Activated CD4-positive, alpha-beta T cell treated with anti-CD3 and anti-CD28 coated beads, Interleukin-2, amount 50 U/mL, for 24 hours (primary cell): ENCODE measurements around the gene GRID2.

ENCODE experiments used
- DNase-seq, 2 donors: peaks; one replicate each; pipeline ENCODE4 v3.0.0-alpha.2; 2020; ENCODE audit warnings: low read depth in 1 of 2, low spot score in 1 of 2

The GRID2 gene

DNA sequence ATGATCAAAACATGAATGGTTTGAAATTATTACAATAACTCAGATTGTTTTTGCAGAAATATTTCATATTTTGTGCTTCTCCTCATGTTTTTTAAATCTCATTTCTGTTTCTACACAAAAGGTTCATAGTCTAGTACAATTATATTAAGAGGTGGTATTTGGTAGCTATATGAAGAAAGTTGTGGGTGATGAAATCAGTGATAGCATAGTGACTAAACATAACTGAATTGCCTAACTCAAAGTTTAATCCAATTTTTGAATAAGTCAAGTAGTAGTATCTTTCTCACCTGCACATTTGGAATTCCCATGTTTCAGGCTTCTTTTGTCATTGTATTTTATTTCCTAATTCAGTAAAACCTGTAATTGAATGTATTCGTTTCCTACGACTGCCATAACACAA lies 648.7 kb downstream of the GRID2 start:
- DNase-seq: no peak

DNA sequence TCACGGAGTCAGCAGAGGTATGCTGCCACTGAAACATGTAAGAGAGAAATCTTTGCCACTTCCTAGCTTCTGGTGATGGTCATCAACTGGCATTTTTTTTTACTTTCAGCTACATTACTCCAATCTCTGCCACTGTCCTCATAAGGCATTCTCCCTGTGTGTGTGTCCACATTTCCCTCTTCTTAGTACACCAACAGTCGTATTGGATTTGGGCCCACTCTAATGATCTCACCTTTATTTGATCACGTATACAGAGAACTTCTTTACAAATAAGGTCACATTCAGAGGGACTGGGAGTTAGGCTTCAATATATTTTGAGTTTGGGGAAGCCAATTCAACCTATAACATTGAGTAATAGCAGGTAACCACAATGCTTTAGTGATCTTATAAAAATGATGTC lies 649.1 kb downstream of the GRID2 start:
- no peak for DNase-seq

DNA sequence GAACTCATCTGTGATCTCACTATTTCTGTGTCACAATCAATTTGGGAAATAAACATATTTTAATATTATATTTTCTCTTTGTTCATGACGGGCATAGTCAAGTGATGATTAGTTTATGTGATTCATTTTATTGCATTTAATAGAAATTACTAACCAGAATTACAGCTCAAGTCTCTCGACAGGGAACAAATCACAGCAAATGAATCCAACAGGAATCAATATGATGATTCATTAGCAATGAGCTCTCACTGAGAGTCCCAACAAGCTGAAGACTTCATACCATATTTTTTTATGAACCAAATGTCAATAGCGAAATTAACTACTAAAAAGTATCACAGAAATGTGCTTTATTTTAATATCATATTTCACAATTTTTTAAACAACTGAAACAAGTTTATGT lies 649.7 kb downstream of the GRID2 start:
- DNase-seq: no peak

GRCh38 chr4:92961881-92962280 lies 658.1 kb downstream of the GRID2 start:
- no peak for DNase-seq

- no peak for DNase-seq
These were observed 659.1 kb downstream of the GRID2 start for GRCh38 chr4:92962831-92963230.

DNA sequence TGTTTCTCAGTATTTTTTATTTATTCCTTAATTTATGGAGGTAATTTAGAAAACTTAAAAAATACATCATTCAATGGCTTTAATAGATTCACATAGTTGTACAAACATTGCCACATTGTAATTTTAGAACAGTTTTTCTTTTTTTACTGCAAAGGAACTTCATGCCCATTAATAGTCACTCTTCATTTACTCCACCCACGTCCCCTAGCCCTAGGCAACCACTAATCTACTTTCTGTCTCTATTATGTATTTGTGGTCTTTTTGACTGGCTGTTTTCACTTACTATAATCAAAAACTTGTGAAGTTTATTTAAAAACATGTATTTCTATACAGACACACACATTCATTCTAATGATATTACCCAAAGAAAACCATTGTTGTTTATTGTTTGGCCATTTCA lies 664.8 kb downstream of the GRID2 start:
- no peak for DNase-seq

- DNase-seq: no peak
These were observed 665.2 kb downstream of the GRID2 start for GRCh38 chr4:92968996-92969395.

- DNase-seq: no peak
These were observed 666.0 kb downstream of the GRID2 start for GRCh38 chr4:92969650-92970379.

DNA sequence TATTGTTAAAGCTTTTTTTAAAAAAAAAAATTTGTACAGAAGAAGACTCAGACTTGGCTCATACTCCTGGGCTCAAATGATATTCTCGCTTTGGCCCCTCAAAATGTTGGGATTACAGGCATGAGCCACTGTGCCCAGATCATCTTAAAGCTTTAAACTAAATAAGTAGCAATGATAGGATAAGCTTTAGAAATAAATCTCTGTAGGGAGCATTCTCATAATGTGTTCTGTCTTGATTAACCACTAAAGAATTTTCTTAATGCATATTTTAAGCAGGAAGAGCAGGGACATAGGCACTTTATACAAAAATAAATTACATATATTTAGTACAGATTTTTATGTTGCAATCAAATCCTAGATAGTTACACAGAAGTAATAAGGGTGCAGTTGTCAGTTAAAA lies 667.2 kb downstream of the GRID2 start:
- DNase-seq: no peak

DNA sequence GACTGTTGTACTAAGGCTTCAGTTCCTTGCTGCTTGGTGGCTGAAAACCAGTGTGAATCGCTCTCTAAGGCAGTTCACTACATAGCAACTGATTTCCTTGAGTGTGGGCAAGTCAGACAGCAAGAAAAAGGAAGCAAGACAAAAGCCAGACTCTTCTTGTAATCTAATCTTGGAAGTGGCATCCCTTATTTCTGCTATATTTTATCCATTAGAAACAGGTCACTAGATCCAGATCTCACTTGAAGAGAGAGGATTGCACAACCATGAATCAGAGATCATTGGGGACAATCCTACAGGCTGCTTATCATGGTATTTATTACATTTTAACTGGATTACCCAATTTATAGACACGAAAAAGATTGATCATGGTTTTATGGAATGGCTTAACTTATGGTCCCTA lies 684.5 kb downstream of the GRID2 start:
- no peak for DNase-seq

DNA sequence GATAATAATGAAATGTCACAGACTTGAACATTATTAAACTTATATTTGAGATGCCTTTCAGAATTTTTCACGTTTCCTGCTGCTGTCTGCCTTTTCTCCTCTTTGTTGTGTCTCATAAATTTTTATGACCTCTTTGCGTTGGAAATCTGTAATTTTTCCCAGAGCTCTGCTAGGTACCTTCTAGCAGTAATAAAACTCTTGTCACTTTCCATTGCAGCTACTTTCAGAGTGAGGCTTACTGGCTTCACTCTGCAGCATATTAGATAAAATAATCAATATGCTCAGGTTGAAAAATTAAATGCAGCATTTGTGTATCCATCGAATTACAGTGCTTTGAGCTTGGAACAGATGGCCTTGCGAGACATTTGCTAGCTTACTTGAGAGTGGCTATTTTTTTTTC lies 689.0 kb downstream of the GRID2 start:
- no peak for DNase-seq

DNA sequence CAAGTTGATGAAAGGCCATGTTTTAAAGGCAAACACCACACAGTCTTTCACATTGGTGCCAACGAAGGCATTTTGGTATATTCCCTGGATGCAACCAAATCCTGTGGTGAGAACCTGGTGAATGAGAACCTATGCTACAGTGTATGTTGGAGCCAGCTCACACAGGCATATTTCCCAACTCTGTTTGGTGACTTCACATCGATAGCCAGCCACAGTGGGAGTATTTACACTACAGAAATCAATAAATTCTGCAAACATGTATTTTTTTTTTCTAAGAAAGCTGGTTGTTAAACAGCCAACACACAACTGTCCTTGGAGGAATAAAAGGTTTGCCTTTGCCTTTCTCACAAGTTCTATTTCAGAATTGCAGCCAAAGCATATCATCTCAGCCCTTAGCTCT lies 691.0 kb downstream of the GRID2 start:
- no peak for DNase-seq

DNA sequence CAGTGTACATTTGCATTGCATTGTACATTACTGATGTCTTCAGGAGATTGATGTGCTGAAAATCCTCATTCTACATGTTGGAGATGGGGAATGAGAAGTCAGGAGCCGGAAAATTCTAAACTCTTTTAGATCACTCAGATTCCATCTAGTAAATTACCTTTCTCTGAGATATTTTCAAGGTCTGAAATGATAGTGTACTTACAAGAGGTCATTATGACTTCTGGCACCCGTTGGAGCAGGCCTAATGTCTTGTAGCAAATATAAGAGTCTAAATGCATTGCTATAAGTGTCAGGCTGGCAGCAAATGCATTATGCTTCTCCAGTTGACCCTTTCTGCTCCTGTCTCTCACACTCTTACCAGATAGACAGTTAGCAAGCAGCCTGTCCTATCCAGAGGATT lies 692.8 kb downstream of the GRID2 start:
- no peak for DNase-seq

GRCh38 chr4:93000910-93001309 lies 697.1 kb downstream of the GRID2 start:
- no peak for DNase-seq

DNA sequence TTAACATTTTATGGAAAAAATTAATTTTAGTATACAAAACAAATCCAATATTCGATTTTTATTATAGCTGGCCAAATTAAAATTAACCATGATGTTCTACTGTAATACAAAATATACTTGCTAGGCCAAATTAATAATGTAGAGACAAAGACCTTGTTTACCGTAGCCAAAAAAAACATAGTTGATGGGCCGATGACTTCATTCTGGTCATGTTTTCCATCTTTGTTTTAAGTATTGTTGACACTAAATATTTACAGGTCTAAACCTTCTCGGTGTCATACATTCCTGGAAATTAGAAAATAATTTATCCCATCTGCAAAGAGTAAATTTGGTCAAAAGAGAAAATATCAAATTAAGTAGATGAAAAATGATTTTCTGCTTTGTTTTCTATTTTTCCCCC lies 698.5 kb downstream of the GRID2 start:
- no peak for DNase-seq

DNA sequence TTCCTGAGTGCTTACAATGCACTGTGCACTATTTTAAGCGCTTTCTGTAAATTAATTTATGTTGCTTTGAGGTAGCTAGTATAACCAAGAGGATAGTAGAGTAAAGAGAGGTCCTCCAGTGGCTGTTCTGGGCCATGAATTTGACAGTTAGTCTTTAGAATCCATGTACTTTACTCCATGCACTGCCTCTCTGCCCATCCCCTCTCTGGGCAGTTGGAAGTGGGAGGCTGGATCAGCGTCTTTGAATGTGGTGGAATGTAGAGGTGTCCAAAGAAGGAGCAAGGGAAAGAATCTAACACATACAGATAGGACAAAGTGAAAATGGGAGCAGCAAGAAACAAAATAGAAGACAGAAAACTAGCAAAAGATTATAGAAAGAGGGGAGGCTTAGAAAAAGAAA lies 712.6 kb downstream of the GRID2 start:
- no peak for DNase-seq

DNA sequence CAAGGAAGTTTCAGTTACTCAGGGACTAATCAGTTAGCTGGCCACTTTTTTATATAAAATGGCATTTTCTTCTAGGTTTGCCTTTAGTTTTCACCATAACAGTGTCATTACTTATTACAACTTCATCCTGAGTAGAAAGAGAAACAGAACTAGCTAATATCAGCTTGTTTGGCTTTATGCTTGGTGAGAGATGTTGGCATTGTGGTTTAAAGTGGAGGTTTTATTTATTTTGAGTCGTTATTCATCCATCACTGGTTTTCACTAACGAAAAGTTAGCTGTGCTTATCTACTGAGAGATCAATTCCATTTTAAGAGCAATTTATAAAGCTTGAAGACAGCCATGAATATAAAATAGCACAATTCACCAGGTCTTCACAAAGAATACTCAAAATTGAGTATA lies 714.5 kb downstream of the GRID2 start:
- no peak for DNase-seq

GRCh38 chr4:93018806-93019205 lies 715.0 kb downstream of the GRID2 start:
- DNase-seq: no peak

GRCh38 chr4:93029769-93030168 lies 726.0 kb downstream of the GRID2 start:
- DNase-seq: no peak

DNA sequence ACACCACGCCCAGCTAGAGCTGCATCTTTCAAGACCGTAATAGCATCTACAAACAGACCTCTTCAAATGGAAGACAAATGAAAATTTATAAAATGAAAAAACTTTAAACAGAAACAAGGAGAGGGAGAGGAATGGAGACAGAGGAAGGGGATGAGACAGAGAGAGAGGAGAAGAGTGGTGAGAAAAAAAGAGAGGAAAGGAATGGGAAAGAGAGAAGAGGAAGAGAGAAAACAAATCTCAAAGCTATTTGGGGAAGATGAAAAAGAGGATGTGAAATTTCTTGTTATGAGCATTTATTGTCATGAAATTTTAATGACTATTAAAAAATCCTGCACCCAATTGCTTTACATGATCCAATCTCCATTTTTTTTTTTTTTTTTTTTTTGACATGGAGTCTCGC lies 726.9 kb downstream of the GRID2 start:
- no peak for DNase-seq

DNA sequence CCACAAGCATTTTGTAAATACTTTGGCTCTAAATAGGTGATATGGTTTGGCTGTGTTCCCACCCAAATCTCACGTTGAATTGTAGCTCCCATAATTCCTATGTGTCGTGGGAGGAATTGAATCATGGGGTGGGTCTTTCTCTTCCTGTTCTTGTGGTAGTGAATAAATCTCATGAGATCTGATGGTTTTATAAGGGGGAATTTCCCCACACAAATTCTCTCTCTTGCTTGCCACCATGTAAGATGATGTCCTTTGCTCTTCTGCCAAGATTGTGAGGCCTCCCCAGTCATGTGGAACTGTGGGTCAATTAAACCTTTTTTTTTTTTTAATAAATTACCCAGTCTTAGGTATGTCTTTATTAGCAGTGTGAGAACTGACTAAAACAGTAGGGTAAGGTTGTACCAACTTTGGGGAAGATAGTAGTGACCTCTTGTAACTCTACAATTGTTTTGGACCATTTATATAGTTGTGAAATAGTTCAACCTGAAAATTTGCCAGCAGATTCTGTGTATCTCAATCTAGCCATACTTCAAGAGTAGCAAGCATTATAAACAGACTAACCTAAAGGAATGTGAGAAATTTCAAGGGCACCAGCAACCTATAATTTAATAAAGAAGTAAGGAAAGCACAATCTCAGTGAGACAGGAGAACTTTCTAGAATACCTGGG lies 727.8 kb downstream of the GRID2 start:
- DNase-seq: no peak

- no peak for DNase-seq
These were observed 739.0 kb downstream of the GRID2 start for GRCh38 chr4:93042746-93043145.

GRCh38 chr4:93053140-93053539 lies 749.4 kb downstream of the GRID2 start:
- DNase-seq: no peak
